Activated T-cell treated with anti-CD3 and anti-CD28 coated beads, Interleukin-2, amount 50 U/mL, for 48 hours (primary cell): ENCODE data around the gene GNAO1.
A peak's percentile ranks its signal among the peaks of the same experiment; 100 is the strongest.

ENCODE experiments used
- DNase-seq, 2 experiments: peaks; one replicate each; pipeline ENCODE4 v3.0.0-alpha.2; 2020

The GNAO1 gene

GRCh38 chr16:56266641-56267607, 75.6 kb downstream of the GNAO1 start:
- DNase-seq = no peak

DNA sequence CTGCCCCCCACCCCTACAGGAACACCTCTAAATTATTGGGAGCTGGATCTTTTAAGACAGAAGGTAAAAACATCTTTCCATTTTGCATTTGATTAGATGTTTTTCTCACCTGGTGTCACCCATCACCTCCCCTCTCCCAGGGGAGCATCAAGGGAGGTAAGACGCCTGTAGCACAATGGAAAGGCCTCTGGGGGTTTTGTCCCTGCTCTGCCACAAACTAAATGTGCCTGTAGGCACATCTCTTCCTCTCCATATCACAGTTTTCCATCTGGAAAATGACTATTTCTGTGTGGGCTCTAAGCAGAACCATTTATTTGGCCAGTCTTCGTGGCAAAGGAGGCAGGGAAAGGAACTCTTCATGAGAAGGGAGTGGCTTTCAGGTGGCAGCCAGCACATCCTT, 76.6 kb downstream of the GNAO1 start:
- no peak for DNase-seq

DNA sequence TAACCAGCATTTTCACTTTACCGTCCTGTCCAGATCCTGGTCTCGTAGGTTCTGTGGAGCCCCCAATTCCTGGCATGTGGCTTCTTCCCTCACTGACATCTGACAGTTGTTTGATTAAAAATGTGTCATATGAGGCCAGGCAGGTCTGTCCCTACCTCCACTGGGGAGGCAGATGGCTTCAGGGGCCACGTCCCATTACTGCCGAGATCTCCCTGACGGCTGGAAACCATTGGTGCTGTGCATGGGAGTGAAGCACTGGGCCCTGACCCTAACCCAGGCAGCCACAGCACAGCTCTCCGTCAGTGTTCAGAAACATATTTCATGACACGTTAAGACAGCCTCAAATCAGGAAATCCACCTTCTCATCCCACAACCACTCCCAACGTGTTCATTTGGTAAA, 77.5 kb downstream of the GNAO1 start:
- no peak for DNase-seq

DNA sequence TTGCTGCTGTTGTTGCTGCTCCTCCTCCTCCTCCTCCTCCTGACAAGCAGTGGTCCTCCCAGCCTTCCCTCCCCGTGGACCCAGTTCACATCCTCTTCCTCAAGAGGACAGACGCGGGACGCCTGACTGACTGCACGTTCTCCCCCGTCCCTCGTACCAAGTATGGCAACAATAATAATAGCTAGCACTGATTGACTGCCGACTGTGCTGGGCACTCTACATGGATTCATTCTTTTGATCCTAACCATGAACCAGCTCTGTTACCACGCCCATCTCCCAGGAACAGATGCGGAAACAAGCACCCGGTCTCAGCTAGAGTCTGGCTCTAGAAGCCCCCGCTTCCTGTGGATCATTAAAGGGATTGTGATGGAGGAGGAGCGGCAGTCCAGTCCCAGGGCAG, 78.0 kb downstream of the GNAO1 start:
- DNase-seq = no peak

DNA sequence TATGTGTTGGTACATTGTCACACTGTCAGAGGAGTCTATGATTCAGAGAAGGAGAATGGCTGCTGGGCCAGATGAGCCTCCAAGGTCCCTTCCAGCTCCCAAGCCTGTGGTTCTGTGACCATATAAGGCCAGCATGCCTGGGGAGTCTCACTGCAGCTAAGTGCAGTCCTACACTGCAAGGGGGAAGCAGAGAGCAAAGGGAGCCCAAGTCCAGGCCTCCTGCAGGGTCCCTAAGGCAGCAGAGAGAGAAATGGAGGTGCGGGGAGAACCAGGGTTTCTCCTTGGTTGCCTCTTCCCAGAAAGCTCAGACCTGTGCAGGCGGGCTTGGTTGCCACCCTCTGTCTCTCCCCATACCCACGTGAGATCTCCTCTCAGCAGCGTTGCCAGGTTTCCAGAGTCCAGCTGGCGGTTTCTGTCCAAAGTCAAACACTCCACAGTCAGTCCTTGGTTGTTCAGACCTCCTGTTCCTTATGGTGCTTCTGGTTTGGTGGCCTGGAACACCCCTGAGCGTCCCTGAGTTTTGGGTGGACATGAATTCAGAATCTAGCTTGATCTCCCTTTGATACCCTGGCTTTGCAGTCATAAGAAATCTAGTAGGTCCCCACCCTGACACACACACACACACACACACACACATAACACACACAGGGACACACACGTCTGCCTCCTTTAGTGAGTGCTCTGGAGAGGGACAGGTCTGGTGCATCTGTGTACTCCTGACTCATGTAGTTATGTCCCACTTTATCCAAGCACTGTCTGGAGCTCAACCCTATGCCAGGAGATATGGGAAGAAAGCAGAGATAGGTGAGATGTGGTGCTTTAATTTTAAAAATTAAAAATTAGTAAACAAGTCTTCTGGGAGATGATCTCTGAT, 78.8 kb downstream of the GNAO1 start:
- DNase-seq = no peak

GRCh38 chr16:56270828-56271227, 79.5 kb downstream of the GNAO1 start:
- no peak for DNase-seq

DNA sequence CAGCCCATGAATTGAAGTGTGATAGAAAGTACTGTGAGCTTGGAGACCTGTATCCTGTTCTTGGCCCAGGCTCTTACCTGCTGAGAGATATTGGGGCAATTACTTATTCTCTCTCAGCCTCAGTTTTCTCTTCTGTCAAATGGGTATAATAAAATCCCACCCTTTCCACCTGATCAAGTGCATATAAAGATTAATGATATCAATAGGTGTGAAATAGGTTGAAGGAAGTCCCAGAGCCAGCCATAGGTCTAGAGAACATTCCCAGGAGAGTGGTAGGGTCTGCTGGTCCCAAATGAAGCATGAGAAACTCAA, 81.2 kb downstream of the GNAO1 start:
- DNase-seq = no peak

- DNase-seq = no peak
Observed at GRCh38 chr16:56273615-56274014, 82.3 kb downstream of the GNAO1 start.

- DNase-seq = no peak
Observed at GRCh38 chr16:56274369-56274768, 83.1 kb downstream of the GNAO1 start.

GRCh38 chr16:56275076-56275475, 83.8 kb downstream of the GNAO1 start:
- no peak for DNase-seq

DNA sequence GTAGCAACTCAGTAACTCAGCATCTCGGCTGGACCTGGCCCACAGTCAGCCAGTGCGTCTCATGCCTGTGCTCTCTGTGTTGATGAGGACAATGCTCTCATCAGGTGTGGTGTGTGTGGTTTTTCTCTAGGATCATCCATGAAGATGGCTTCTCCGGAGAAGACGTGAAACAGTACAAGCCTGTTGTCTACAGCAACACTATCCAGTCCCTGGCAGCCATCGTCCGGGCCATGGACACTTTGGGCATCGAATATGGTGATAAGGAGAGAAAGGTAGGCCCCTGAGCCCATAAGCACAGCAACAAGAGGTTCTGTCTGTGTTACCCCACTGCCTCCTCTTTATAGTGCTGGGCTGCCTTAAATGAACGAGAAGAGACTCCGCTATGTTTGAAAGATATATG, 84.5 kb downstream of the GNAO1 start:
- DNase-seq = no peak

- DNase-seq = no peak
Observed at GRCh38 chr16:56277075-56277474, 85.8 kb downstream of the GNAO1 start.

DNA sequence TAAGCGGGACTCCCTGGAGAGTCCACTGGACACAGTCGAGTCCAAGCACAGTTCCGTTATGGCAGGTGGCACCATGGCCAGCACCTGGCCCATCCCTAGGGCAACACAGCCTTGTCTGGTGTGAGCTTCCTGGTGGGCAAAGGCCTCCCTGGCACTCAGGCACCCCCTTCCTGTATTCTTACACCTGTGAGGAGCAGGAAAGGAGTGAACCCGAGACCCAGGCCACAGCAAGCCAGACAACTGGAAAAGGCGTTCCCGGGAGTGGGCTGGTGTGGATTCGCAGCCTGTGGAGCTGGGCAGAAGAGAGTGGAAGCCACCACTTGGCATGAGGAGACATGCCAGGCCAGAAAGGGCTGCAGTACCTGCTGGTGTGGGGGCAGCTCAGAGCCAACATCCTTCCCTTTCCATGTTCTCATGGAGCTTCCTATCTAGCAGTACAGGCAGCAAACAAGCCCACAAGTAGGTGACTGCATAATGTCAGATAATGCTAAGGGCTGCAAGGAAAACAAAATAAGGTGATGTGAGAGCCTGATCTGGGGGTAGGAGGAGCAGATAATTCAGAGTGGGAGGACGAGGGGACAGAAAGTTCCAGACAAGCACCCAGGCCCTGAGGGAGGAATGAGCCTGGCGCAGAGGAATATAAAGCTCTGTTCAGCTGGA, 87.0 kb downstream of the GNAO1 start:
- DNase-seq = no peak

- peak; percentile 63 to 69 for DNase-seq
Observed at GRCh38 chr16:56279132-56279531, 87.8 kb downstream of the GNAO1 start.

DNA sequence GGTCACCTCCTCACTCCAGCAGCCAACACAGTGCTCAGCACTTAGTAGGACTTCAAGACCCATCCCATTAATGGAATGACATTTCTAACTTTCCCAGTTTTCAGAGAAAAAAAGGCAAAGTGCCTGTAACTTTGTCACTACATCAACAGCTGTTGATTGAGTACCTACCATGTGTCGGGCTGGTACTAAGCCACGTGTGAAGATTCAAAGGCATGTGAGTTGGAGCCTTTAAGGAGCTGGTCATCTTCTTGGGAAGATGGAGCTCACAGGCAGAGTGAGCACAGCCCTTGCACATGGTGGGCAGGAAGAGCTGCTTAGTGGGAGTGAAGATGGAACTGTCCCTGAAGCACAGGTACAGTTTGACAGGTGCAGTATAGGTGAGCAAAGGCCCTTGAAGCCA, 88.6 kb downstream of the GNAO1 start:
- no peak for DNase-seq

DNA sequence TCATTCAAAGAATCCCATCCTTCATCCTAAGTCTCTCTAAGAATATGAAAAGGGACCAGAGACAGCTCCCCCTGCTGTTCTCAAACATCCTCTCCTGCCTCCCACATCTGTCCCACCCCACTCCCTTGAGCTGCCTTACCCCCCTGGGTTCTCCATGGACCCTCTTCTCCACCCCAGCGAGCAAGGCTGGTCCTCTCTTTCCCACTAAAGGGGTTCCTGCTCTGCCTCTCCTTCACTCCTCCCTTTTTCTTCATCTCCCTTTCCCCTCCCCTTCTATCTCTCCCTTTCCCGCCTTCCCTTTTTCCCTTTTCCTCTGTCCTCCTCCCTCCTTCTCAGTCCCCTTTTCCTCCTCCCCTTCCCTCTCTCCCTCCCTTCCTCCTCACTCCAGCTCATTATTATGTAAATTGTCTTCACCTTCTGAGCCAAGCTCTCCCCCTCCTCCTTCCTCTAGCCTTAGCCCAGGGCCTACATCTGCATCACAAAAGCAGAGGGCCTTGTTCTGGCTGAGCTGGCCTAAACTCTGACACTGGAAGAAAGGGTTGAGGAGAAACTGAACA, 90.0 kb downstream of the GNAO1 start:
- no peak for DNase-seq

GRCh38 chr16:56282451-56282850, 91.2 kb downstream of the GNAO1 start:
- DNase-seq = no peak

- DNase-seq = no peak
Observed at GRCh38 chr16:56284521-56284920, 93.2 kb downstream of the GNAO1 start.

GRCh38 chr16:56286809-56287208, 95.5 kb downstream of the GNAO1 start:
- DNase-seq = no peak

DNA sequence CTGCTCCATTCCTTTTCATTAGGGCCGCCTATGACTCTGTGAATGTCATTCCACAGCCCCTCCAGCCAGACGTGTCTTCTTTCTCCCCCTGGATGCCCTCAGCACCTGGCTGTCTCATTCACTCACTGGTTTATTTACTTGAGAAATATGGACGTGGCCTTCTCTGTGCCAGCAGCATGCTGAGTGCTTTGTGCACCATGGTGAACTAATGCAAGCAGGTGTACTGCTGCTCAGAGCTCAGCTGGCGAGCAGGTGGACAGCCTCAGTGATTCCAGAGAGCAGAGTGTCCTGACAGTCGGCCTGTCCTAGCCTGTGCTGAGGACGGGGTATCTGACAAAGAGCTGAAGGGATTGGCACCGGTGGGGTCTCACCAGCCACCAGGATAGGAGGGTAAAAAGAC, 96.7 kb downstream of the GNAO1 start:
- no peak for DNase-seq

- DNase-seq = no peak
Observed at GRCh38 chr16:56289416-56289815, 98.1 kb downstream of the GNAO1 start.

GRCh38 chr16:56289862-56290261, 98.6 kb downstream of the GNAO1 start:
- no peak for DNase-seq

- DNase-seq = no peak
Observed at GRCh38 chr16:56294014-56294413, 102.7 kb downstream of the GNAO1 start.
